HL-60 (cell line): ENCODE data around the gene CD40LG.

Source experiments
- DNase-seq, 2 experiments: peaks; one replicate each; pipeline ENCODE4 v3.0.0-alpha.2; 2010 to 2020; ENCODE audit warnings: low read depth in 1 of 2, low spot score in 1 of 2
- H3K27ac ChIP-seq: fragments of 250-450 bp; sonication (Bioruptor Pico); replicated peaks from 2 replicates; pipeline ENCODE4 v1.5.1; 2020; ENCODE audit warnings: mild to moderate bottlenecking, moderate library complexity
- H3K27me3 ChIP-seq: fragments of 250-450 bp; sonication (Bioruptor Pico); 2 replicates; pipeline ENCODE4 v1.5.1; 2021; ENCODE audit warnings: mild to moderate bottlenecking, moderate library complexity; ENCODE audit not compliant: insufficient read depth, poor library complexity, severe bottlenecking
- H3K4me3 ChIP-seq: replicated peaks from 2 replicates; pipeline ENCODE4 v1.5.1; 2011; ENCODE audit warnings: mild to moderate bottlenecking, control low read depth, low read length; ENCODE audit not compliant: insufficient read depth
- CTCF ChIP-seq: IDR thresholded peaks from one replicate; pipeline ENCODE4 v1.5.1; 2011; ENCODE audit warnings: low read length, control low read depth, inconsistent platforms; ENCODE audit not compliant: insufficient read depth
- GABPA ChIP-seq: IDR thresholded peaks from 2 replicates; pipeline ENCODE4 v1.6.1; 2012; ENCODE audit warnings: low read depth
- POLR2AphosphoS5 ChIP-seq: IDR thresholded peaks from 2 replicates; pipeline ENCODE4 v1.6.1; 2012; ENCODE audit warnings: low read depth
- SPI1 ChIP-seq: IDR thresholded peaks from 2 replicates; pipeline ENCODE4 v1.6.1; 2012; ENCODE audit warnings: low read depth, mild to moderate bottlenecking, borderline replicate concordance
- TF ChIP-seq, protein P1 (sequence below): IDR thresholded peaks from 2 replicates; pipeline ENCODE4 v1.6.1; 2012; ENCODE audit warnings: low read depth; ENCODE audit not compliant: insufficient replicate concordance

The CD40LG gene

GRCh38 chrX:136650811-136651210 lies 2.9 kb downstream of the CD40LG start:
- no peak overlapping the region for H3K27ac ChIP-seq
- DNase-seq, result no peak
- H3K27me3 ChIP-seq, result no peaks in the 10 kb centered on the region
- TF ChIP-seq, protein P1, sequence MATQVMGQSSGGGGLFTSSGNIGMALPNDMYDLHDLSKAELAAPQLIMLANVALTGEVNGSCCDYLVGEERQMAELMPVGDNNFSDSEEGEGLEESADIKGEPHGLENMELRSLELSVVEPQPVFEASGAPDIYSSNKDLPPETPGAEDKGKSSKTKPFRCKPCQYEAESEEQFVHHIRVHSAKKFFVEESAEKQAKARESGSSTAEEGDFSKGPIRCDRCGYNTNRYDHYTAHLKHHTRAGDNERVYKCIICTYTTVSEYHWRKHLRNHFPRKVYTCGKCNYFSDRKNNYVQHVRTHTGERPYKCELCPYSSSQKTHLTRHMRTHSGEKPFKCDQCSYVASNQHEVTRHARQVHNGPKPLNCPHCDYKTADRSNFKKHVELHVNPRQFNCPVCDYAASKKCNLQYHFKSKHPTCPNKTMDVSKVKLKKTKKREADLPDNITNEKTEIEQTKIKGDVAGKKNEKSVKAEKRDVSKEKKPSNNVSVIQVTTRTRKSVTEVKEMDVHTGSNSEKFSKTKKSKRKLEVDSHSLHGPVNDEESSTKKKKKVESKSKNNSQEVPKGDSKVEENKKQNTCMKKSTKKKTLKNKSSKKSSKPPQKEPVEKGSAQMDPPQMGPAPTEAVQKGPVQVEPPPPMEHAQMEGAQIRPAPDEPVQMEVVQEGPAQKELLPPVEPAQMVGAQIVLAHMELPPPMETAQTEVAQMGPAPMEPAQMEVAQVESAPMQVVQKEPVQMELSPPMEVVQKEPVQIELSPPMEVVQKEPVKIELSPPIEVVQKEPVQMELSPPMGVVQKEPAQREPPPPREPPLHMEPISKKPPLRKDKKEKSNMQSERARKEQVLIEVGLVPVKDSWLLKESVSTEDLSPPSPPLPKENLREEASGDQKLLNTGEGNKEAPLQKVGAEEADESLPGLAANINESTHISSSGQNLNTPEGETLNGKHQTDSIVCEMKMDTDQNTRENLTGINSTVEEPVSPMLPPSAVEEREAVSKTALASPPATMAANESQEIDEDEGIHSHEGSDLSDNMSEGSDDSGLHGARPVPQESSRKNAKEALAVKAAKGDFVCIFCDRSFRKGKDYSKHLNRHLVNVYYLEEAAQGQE, result no peak
- TF ChIP-seq GABPA (no peak), SPI1 (no peak), POLR2AphosphoS5 (no peak), CTCF (no peak)
- no peak overlapping the region for H3K4me3 ChIP-seq

DNA sequence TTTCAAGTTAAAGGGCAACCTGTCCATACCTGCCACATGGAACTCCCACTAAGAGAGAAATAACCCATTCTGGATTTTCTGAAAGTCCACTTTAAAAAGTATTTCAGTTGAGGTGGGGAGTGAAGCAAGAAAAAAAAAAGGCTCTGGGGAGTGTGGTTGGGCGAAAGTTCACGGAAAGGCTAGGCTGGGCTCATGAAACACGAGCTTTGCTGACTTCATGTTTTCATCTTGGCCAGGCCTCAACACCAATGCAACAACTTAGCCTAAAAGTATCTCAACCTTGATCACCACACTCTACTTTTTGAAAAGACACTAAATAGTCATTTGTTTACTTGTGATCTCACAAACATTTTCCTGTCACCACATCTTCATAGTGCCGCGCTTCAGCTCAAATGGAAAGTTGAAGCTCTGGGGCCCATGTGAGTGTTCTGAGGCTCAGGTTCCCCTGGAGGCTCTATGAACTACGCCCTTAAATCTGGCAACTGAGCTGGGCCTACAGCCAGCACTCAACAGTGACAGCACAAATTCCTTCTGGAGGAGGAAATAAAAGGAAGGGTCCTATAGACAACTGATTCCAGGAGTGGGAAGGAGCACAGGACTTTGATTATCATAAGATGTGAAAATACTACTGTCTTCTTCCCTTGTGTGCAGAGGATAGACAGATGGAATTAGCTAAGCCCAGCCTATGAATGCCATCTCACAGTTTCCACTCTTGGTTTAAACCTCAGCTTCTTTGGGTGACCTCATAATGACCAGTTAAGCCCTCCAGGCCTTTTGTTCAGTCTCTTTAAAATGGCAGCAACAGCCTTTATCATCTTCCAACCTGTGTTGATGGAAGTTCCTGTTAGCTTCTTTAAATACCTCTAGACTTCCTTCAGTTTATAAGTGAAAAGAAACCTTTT lies 5.1 kb downstream of the CD40LG start:
- DNase-seq, result no peak
- no peak for TF ChIP-seq POLR2AphosphoS5
- TF ChIP-seq, protein P1, result no peak
- no peak for TF ChIP-seq GABPA
- TF ChIP-seq SPI1, result no peak
- no peak for TF ChIP-seq CTCF
- H3K27ac ChIP-seq, result no peak overlapping the region
- no peak overlapping the region for H3K4me3 ChIP-seq
- H3K27me3 ChIP-seq, result no peaks in the 10 kb centered on the region

GRCh38 chrX:136656361-136656964 lies 8.5 kb downstream of the CD40LG start:
- TF ChIP-seq SPI1, result no peak
- TF ChIP-seq CTCF, result no peak
- TF ChIP-seq GABPA, result no peak
- TF ChIP-seq, protein P1, result no peak
- TF ChIP-seq POLR2AphosphoS5, result no peak
- Histone ChIP-seq H3K4me3 (no peak overlapping the region), H3K27ac (no peak overlapping the region), H3K27me3 (no peaks in the 10 kb centered on the region)
- DNase-seq, result no peak
